ENCODE measurements around the gene TMEM80. TPM values are rescaled to one million over a fixed set of nuclear protein-coding genes. Genes with fewer than 3 reads are reported as not detected.

TMEM80 gene
- total RNA-seq, 4 donors from 2014 or later: 57.3 to 103 (median 67.7) TPM

- Histone ChIP-seq H3K27me3 (no peaks in the 10 kb centered on the region), H3K9me3 (no peaks in the 10 kb centered on the region), H3K4me3 (replicated peaks in 1 of 3) (no peak overlapping the region), H3K4me1 (no peaks in the 10 kb centered on the region), H3K27ac (no peak overlapping the region), H3K36me3 (peaks cover 16 to 32% of the 10 kb centered on the region in 2 donors)
- TF ChIP-seq CTCF (IDR thresholded peaks at IDR 0.05) (no peak), POLR2A (IDR thresholded peaks at IDR 0.05) (no peak)
- intact Hi-C loops (cut with DNase I): no loop called here
- 94 to 96% methylated on average over 27 to 28 of the region's 36 CpGs for WGBS, 2 donors
- no peak for DNase-seq
Observed at GRCh38 chr11:679271-680207, 16.1 kb upstream of the TMEM80 start.

- peaks cover 15 to 39% of the 10 kb centered on the region in 2 donors for H3K36me3 ChIP-seq
- intact Hi-C loops (cut with DNase I): no loop called here
- H3K4me3 ChIP-seq (replicated peaks in 1 of 3): no peak overlapping the region
- no peaks in the 10 kb centered on the region for H3K9me3 ChIP-seq
- no peak for TF ChIP-seq CTCF (IDR thresholded peaks at IDR 0.05)
- TF ChIP-seq POLR2A (IDR thresholded peaks at IDR 0.05): no peak
- no peaks in the 10 kb centered on the region for H3K27me3 ChIP-seq
- H3K4me1 ChIP-seq: no peaks in the 10 kb centered on the region
- 79 to 87% methylated on average over 4 to 9 of the region's 19 CpGs for WGBS, 2 donors
- H3K27ac ChIP-seq: no peak overlapping the region
- no peak for DNase-seq
Observed at GRCh38 chr11:680476-680875, 15.1 kb upstream of the TMEM80 start.

GRCh38 chr11:680970-681369 lies 14.6 kb upstream of the TMEM80 start:
- intact Hi-C loops (cut with DNase I): no loop called here
- H3K36me3 ChIP-seq: peaks cover 15 to 43% of the 10 kb centered on the region in 2 donors
- 92 to 93% methylated on average over 13 of the region's 13 CpGs for WGBS, 2 donors
- H3K4me3 ChIP-seq (replicated peaks in 1 of 3): no peak overlapping the region
- H3K9me3 ChIP-seq: no peaks in the 10 kb centered on the region
- no peak for DNase-seq
- no peaks in the 10 kb centered on the region for H3K27me3 ChIP-seq
- TF ChIP-seq POLR2A (IDR thresholded peaks at IDR 0.05) (no peak), CTCF (IDR thresholded peaks at IDR 0.05) (no peak)
- H3K4me1 ChIP-seq: no peaks in the 10 kb centered on the region
- no peak overlapping the region for H3K27ac ChIP-seq

- Histone ChIP-seq H3K27me3 (no peaks in the 10 kb centered on the region), H3K4me1 (peaks cover 19 to 21% of the 10 kb centered on the region in 2 donors), H3K36me3 (peaks cover 10 to 46% of the 10 kb centered on the region in 2 donors), H3K27ac (no peak overlapping the region), H3K9me3 (no peaks in the 10 kb centered on the region), H3K4me3 (replicated peaks in 1 of 3) (no peak overlapping the region)
- intact Hi-C loops (cut with DNase I): no loop called here
- no peak for TF ChIP-seq POLR2A (IDR thresholded peaks at IDR 0.05)
- no peak for TF ChIP-seq CTCF (IDR thresholded peaks at IDR 0.05)
- no peak for DNase-seq
- WGBS, 2 donors: 92 to 96% methylated on average over 23 to 27 of the region's 30 CpGs
Observed at GRCh38 chr11:686451-687243, 9.0 kb upstream of the TMEM80 start.
